ACC112 (cell line): Measurements from ENCODE around the gene MYBPH.

ENCODE experiments used
- H2AFZ ChIP-seq: fragments of 200-600 bp; sonication (generic); one replicate; pipeline ENCODE4 v1.6.0; 2017; ENCODE audit warnings: antibody characterized with exemption, low read length; ENCODE audit not compliant: unreplicated experiment
- H3K27ac ChIP-seq: fragments of 200-600 bp; sonication (generic); 2 replicates; pipeline ENCODE4 v1.5.1; 2014; ENCODE audit warnings: low read depth, mild to moderate bottlenecking, antibody characterized with exemption, low read length, moderate library complexity
- H3K27me3 ChIP-seq: fragments of 200-600 bp; sonication (generic); 2 replicates; pipeline ENCODE4 v1.6.1; 2014; ENCODE audit warnings: mild to moderate bottlenecking, antibody characterized with exemption, low read length, moderate library complexity, mixed read lengths; ENCODE audit not compliant: insufficient read depth
- H3K36me3 ChIP-seq: fragments of 200-600 bp; sonication (generic); 2 replicates; pipeline ENCODE4 v1.6.1; 2016; ENCODE audit warnings: mild to moderate bottlenecking, antibody characterized with exemption, low read length, moderate library complexity, mixed read lengths; ENCODE audit not compliant: insufficient read depth
- H3K4me1 ChIP-seq: fragments of 200-600 bp; sonication (generic); one replicate; pipeline ENCODE4 v1.6.1; 2016; ENCODE audit warnings: low read length, mixed read lengths; ENCODE audit not compliant: insufficient read depth, unreplicated experiment, control insufficient read depth
- H3K4me3 ChIP-seq: fragments of 200-600 bp; sonication (generic); 2 replicates; pipeline ENCODE4 v1.5.1; 2014; ENCODE audit warnings: mild to moderate bottlenecking, low read depth, low read length
- H3K79me2 ChIP-seq: fragments of 200-600 bp; sonication (generic); one replicate; pipeline ENCODE4 v1.6.0; 2016; ENCODE audit warnings: low read length; ENCODE audit not compliant: control insufficient read depth, unreplicated experiment, insufficient read depth

The MYBPH gene

DNA sequence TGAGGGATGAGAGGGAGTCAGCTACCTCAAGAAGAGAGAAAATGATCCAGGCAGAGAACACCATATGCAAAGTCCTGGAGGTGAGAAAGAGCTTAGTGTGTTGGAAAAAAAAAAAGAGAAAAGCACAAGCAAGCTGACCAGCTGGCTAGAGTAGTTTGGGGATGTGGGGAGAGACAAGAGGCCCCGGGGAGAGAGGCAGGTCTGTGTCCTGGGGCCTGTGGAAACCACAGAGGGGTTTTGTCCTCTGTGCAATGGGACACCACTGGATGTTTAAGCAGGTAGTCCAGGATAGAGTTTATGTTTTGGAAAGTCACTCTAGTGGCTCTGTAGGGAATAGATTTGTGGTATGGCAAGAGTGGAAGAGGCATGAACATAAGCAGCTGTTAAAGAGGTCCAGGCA is 25.3 kb upstream of the MYBPH start:
- peak overlapping the region; percentile 81 for H3K27ac ChIP-seq

GRCh38 chr1:203199816-203200571 is 24.4 kb upstream of the MYBPH start:
- peaks cover 65% of the 10 kb centered on the region for H3K4me1 ChIP-seq
- H3K79me2 ChIP-seq: no peaks in the 10 kb centered on the region
- peak overlapping the region; percentile 71 for H2AFZ ChIP-seq
- no peaks in the 10 kb centered on the region for H3K27me3 ChIP-seq
- H3K36me3 ChIP-seq: no peaks in the 10 kb centered on the region
- H3K27ac ChIP-seq: peak overlapping the region; percentile 81
- peak overlapping the region; percentile 34 for H3K4me3 ChIP-seq

More for the DNA sequence above, 25.3 kb upstream of the MYBPH start:
- H3K79me2 ChIP-seq: no peaks in the 10 kb centered on the region
- H3K27me3 ChIP-seq: no peaks in the 10 kb centered on the region
- no peaks in the 10 kb centered on the region for H3K36me3 ChIP-seq
- no peak overlapping the region for H3K4me3 ChIP-seq
- H2AFZ ChIP-seq: no peak overlapping the region
- H3K4me1 ChIP-seq: peaks cover 65% of the 10 kb centered on the region

GRCh38 chr1:203199481-203199815 is 23.8 kb upstream of the MYBPH start:
- Histone ChIP-seq H3K4me1 (peaks cover 65% of the 10 kb centered on the region), H3K27ac (peak overlapping the region; percentile 81), H3K4me3 (peak overlapping the region; percentile 34; the same call in 1 of the 2 replicates), H2AFZ (no peak overlapping the region), H3K36me3 (no peaks in the 10 kb centered on the region), H3K79me2 (no peaks in the 10 kb centered on the region), H3K27me3 (no peaks in the 10 kb centered on the region)

DNA sequence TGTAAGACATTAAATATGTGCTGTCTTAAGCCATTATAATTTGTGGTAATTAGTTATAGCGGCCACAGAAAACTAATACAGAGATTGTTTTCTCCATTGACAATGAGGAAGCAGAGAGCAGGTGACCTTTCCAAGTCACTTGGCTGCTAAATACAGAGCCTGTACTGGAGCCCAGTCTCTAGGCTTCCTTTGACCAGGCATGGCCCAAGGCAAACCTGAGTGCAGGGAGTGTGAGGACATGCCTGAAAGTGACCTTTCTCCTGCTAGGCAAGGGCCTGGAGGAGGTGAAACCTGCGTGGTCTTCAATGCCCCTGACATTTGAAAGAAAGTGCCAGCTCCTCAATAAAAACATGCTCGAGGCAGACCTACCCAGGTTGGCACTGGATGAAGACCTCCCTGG is 23.4 kb upstream of the MYBPH start:
- no peaks in the 10 kb centered on the region for H3K27me3 ChIP-seq
- H2AFZ ChIP-seq: no peak overlapping the region
- peak overlapping the region; percentile 81; the same call in 1 of the 2 replicates for H3K27ac ChIP-seq
- no peaks in the 10 kb centered on the region for H3K79me2 ChIP-seq
- H3K4me3 ChIP-seq: no peak overlapping the region
- no peaks in the 10 kb centered on the region for H3K36me3 ChIP-seq
- peaks cover 65% of the 10 kb centered on the region for H3K4me1 ChIP-seq

DNA sequence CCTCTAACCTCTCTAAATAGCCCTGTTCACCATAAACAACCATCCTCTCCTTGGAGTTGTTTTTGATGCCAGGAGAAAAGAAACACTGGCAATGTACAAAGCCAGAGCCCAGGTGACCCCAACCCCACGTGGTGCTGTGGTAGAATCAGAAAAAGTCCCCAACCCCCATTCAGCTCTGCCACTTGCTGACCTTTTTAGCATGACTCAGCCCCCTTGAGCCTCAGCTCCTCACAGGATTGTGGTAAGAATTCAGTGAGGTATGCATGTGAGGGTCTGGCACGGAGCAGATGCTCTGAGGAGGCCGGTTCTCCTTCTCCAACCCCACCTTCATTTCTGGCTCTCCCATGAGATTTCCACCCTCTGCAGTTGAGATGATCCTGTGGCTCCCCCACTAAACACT is 22.0 kb upstream of the MYBPH start:
- Histone ChIP-seq H3K4me1 (peaks cover 57% of the 10 kb centered on the region), H2AFZ (no peak overlapping the region), H3K27ac (no peak overlapping the region), H3K79me2 (no peaks in the 10 kb centered on the region), H3K36me3 (no peaks in the 10 kb centered on the region), H3K4me3 (no peak overlapping the region), H3K27me3 (no peaks in the 10 kb centered on the region)

DNA sequence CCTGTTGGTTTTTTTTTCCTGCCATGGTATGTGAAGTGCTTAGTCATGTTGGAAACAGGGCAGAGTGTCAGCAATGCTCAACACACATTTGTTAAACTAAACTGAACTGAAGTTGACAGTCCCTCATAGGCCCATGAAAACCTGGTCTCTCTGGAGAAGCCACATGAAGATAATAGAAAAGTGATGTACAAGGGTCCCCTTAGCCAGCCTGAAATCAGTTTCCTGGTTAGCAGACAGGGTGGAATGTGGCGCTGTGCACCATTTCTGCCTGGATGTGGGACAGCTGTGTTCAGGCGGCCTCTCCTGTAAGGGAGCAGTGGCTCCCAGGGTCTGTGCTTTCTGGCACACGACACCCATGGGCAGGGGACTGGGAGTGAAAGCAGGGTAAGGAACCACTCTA is 20.7 kb upstream of the MYBPH start:
- no peaks in the 10 kb centered on the region for H3K79me2 ChIP-seq
- H3K27ac ChIP-seq: no peak overlapping the region
- H3K36me3 ChIP-seq: no peaks in the 10 kb centered on the region
- peak overlapping the region; percentile 39 for H2AFZ ChIP-seq
- H3K4me1 ChIP-seq: peaks cover 50% of the 10 kb centered on the region
- H3K4me3 ChIP-seq: no peak overlapping the region
- no peaks in the 10 kb centered on the region for H3K27me3 ChIP-seq

DNA sequence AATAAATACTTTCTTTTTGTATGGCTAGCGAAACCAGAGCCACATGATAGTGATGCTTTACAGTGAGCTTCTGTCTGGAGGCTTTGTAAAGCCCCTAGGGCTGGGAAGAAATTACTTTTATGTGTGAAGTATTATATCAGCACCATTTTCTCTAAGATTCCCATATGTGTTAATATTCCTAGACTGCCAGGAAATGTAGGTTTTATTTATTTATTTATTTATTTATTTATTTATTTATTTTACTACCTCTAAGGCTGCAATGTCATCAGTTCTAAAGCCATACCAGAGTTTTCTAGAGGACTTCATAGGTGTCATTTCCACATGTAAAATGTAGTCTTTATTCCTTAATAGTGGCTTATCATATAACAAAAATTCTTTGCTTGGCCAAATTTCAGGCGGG is 15.3 kb upstream of the MYBPH start:
- Histone ChIP-seq H2AFZ (no peak overlapping the region), H3K79me2 (no peaks in the 10 kb centered on the region), H3K36me3 (no peaks in the 10 kb centered on the region), H3K4me3 (no peak overlapping the region), H3K27ac (no peak overlapping the region), H3K4me1 (peaks cover 7% of the 10 kb centered on the region), H3K27me3 (no peaks in the 10 kb centered on the region)

DNA sequence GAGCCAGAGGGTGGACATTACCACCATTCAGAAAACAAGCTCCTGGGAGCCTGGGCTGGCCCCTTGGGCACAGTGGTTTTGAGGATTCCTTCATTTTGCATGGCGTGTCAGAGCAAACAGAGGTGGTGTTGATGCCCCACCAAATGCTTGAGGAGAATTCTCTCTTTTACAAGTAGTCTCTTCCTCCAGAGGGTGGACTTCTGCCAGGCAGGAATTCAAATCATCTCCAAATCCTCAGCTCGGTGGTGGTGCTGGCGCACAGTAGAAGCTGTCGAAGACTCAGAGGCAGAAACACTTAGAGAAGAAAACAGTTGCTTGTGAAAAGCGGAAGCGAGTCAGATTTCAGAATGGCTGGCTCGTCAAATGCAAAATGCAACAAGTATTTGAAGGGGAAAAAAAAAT is 14.3 kb upstream of the MYBPH start:
- Histone ChIP-seq H3K27ac (no peak overlapping the region), H3K27me3 (no peaks in the 10 kb centered on the region), H3K36me3 (no peaks in the 10 kb centered on the region), H3K4me3 (no peak overlapping the region), H3K79me2 (no peaks in the 10 kb centered on the region), H2AFZ (no peak overlapping the region), H3K4me1 (peaks cover 6% of the 10 kb centered on the region)

GRCh38 chr1:203188686-203189232 is 13.1 kb upstream of the MYBPH start:
- no peak overlapping the region for H3K4me3 ChIP-seq
- peaks cover 6% of the 10 kb centered on the region for H3K4me1 ChIP-seq
- no peaks in the 10 kb centered on the region for H3K36me3 ChIP-seq
- H3K27ac ChIP-seq: no peak overlapping the region
- H3K79me2 ChIP-seq: no peaks in the 10 kb centered on the region
- H3K27me3 ChIP-seq: no peaks in the 10 kb centered on the region
- no peak overlapping the region for H2AFZ ChIP-seq

GRCh38 chr1:203187689-203188264 is 12.2 kb upstream of the MYBPH start:
- Histone ChIP-seq H2AFZ (peak overlapping the region; percentile 67), H3K4me1 (peaks cover 6% of the 10 kb centered on the region), H3K27ac (no peak overlapping the region)

GRCh38 chr1:203187304-203187685 is 11.7 kb upstream of the MYBPH start:
- Histone ChIP-seq H3K4me3 (no peak overlapping the region), H3K36me3 (no peaks in the 10 kb centered on the region), H3K79me2 (no peaks in the 10 kb centered on the region), H3K27ac (no peak overlapping the region), H3K4me1 (peaks cover 6% of the 10 kb centered on the region), H3K27me3 (no peaks in the 10 kb centered on the region), H2AFZ (peak overlapping the region; percentile 67)

More at GRCh38 chr1:203187689-203188264, 12.2 kb upstream of the MYBPH start:
- Histone ChIP-seq H3K27me3 (no peaks in the 10 kb centered on the region), H3K4me3 (no peak overlapping the region), H3K36me3 (no peaks in the 10 kb centered on the region), H3K79me2 (no peaks in the 10 kb centered on the region)
